Right lobe of liver (tissue), 6 donors: ENCODE results near the gene PADI4. TPM values are rescaled to one million over a fixed set of nuclear protein-coding genes. Genes with fewer than 3 reads are reported as not detected.

ENCODE experiments used
- ATAC-seq, 4 donors: fragments of 200-7000 bp; cut with Tn5 transposase; one replicate each; pipeline ENCODE4 v1.9.1; 2020; ENCODE audit warnings: mild to moderate bottlenecking in 4 of 4, moderate library complexity in 4 of 4
- DNase-seq, 3 donors: peaks; one replicate each; pipeline ENCODE4 v3.0.0-alpha.2; 2020
- H3K27ac ChIP-seq, 3 donors: fragments of 200-600 bp; one replicate each; pipeline ENCODE4 v1.8.0; 2022
- H3K27me3 ChIP-seq, 2 donors: fragments of 200-600 bp; one replicate each; pipeline ENCODE4 v1.8.0; 2022
- H3K36me3 ChIP-seq, 4 donors: fragments of 200-600 bp; sonication (generic) in 1 of 4; one replicate each; pipeline versions ENCODE4 v1.5.1 to v1.8.0; 2017 to 2022; ENCODE audit warnings: control low read depth in 1 of 4
- H3K4me1 ChIP-seq, 4 donors: fragments of 200-600 bp; sonication (generic) in 1 of 4; one replicate each; pipeline versions ENCODE4 v1.5.1 to v1.8.0; 2017 to 2022; ENCODE audit warnings: control low read depth in 1 of 4
- H3K4me3 ChIP-seq, 3 donors: fragments of 200-600 bp; one replicate each; pipeline ENCODE4 v1.8.0; 2022
- H3K9me3 ChIP-seq, 4 donors: fragments of 200-600 bp; sonication (generic) in 1 of 4; one replicate each; pipeline versions ENCODE4 v1.5.1 to v1.8.0; 2017 to 2022; ENCODE audit warnings: control low read depth in 1 of 4
- POLR2A ChIP-seq: fragments of 450-650 bp; IDR thresholded peaks from one replicate; pipeline ENCODE4 v1.6.1; 2017; ENCODE audit warnings: antibody characterized with exemption, mild to moderate bottlenecking
- WGBS: methylation state at CpG from one replicate; pipeline ENCODE4 v1.1.6; 2018; ENCODE audit warnings: low coverage, low lambda C conversion rate; ENCODE audit not compliant: insufficient coverage; ENCODE audit errors: missing lambda C conversion rate; 5-methylcytosine and 5-hydroxymethylcytosine counted together
- intact Hi-C, 2 donors: fragments of 100-400 bp; cut with DNase I; formaldehyde crosslinking; loops; one replicate each; pipeline versions ENCODE4 v1.11.2 to v1.14.1; 2022
- total RNA-seq, 6 experiments: library from RNA; depleted of rRNA in 2 of 6; stranded (reverse); fragments of >200 nt in 2 of 6; fragmentation: NEBNext Ultra II Directional in 3 of 6; extraction: Animal tissue kit (Norgen Biotek cat#: 25700) in 3 of 6; gene quantifications; one replicate each; pipeline versions ENCODE4 v1.1.0 to v1.2.4, GENCODE V29; 2016 to 2023
- TF ChIP-seq, protein P1 (sequence below), 4 donors: fragments of 200-600 bp in 3 of 4; fragments of 450-650 bp in 1 of 4; IDR thresholded peaks; one replicate each; pipeline versions ENCODE4 v1.5.1 to v1.8.0; 2016 to 2022; ENCODE audit warnings: antibody characterized with exemption in 4 of 4, mild to moderate bottlenecking in 2 of 4
- donor health status: DM: no; HTN: yes; CAD: no.
- donor health status: DM: no; HTN: no; CAD: no.
- donor health status: DM: no; HTN: no; CAD: no.
- donor health status: DM: no; HTN: yes; CAD: no.
- donor health status: DM: no; HTN: yes; CAD: no.

Gene PADI4
- total RNA-seq, 6 experiments from 2014 or later, result 0.12 to 4.7 (median 1.4) TPM

DNA sequence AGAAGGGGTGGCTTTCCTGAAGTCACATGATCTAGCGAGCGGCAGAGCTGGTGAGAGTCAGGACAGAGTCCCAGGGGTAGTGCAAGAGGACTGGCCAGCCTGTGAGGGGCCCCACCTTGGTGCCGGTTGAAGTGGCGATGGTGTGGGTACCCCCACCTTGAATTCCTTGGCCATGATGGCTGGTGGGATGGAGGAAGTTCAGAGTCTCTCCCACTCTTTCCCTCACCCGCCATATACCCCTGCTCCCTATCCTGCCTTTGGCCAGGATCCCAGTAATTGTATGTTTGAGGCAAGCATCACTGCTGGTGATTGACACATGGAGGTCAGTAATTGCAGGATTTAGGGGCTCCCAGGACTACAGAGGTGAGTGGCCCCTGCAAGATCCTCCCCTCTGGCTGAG, 47.3 kb upstream of the PADI4 start:
- Histone ChIP-seq H3K4me1 (no peaks in the 10 kb centered on the region), H3K27me3 (no peaks in the 10 kb centered on the region), H3K9me3 (no peaks in the 10 kb centered on the region), H3K4me3 (no peak overlapping the region), H3K36me3 (no peaks in the 10 kb centered on the region), H3K27ac (no peak overlapping the region)
- DNase-seq (no peak), ATAC-seq (no peak)
- TF ChIP-seq POLR2A, result no peak
- TF ChIP-seq, protein P1, sequence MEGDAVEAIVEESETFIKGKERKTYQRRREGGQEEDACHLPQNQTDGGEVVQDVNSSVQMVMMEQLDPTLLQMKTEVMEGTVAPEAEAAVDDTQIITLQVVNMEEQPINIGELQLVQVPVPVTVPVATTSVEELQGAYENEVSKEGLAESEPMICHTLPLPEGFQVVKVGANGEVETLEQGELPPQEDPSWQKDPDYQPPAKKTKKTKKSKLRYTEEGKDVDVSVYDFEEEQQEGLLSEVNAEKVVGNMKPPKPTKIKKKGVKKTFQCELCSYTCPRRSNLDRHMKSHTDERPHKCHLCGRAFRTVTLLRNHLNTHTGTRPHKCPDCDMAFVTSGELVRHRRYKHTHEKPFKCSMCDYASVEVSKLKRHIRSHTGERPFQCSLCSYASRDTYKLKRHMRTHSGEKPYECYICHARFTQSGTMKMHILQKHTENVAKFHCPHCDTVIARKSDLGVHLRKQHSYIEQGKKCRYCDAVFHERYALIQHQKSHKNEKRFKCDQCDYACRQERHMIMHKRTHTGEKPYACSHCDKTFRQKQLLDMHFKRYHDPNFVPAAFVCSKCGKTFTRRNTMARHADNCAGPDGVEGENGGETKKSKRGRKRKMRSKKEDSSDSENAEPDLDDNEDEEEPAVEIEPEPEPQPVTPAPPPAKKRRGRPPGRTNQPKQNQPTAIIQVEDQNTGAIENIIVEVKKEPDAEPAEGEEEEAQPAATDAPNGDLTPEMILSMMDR (IDR thresholded peaks at IDR 0.05), result no peak
- WGBS, result 55% methylated on average over 2 of the region's 5 CpGs
- intact Hi-C loops, result no loop called here

DNA sequence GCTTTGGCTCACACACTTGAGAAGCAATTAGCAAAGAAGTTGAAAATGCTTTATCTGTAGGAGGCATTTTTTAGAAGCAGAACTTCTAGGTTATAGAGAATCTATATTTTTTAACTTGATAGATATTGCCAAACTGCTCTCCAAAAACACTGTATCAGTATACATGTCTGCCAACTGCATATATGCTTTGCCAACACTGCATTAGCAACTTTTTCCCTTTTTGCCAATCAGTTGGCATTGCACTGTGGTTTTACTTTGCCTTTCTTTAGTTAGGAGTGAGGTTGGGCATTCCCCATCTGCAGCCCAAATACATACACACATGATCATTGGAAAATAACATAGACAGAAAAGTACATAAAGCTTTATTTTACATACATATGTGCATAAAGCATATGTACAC, 44.1 kb upstream of the PADI4 start:
- no peak for ATAC-seq
- intact Hi-C loops, result no loop called here
- H3K4me1 ChIP-seq, result no peaks in the 10 kb centered on the region
- H3K27ac ChIP-seq, result no peak overlapping the region
- H3K9me3 ChIP-seq, result no peaks in the 10 kb centered on the region
- no peak overlapping the region for H3K4me3 ChIP-seq
- no peak for TF ChIP-seq POLR2A
- TF ChIP-seq, protein P1 (IDR thresholded peaks at IDR 0.05), result no peak
- H3K27me3 ChIP-seq, result no peaks in the 10 kb centered on the region
- no peak for DNase-seq
- H3K36me3 ChIP-seq, result no peaks in the 10 kb centered on the region

DNA sequence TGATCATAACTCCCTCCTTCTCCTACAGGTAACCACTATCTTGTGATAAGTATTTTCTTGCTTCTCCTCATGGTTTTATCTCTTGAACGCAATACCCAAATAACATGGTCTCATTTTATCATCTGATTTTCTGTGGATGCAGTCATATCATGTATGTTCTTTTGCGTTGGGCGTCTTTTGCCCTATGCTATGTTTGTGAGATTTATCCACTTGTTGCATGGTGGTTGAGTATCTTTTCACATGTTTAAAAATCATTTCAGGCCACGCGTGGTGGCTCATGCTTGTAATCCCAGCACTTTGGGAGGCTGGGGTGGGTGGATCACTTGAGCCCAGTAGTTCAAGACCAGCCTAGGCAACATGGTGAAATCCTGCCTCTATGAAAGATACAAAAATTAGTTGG, 43.5 kb upstream of the PADI4 start:
- DNase-seq, result no peak
- H3K9me3 ChIP-seq, result no peaks in the 10 kb centered on the region
- no peak for TF ChIP-seq POLR2A
- TF ChIP-seq, protein P1 (IDR thresholded peaks at IDR 0.05), result no peak
- ATAC-seq, result no peak
- no peaks in the 10 kb centered on the region for H3K4me1 ChIP-seq
- no peaks in the 10 kb centered on the region for H3K27me3 ChIP-seq
- H3K27ac ChIP-seq, result no peak overlapping the region
- WGBS, result 85% methylated on average over 5 of the region's 5 CpGs
- intact Hi-C loops, result no loop called here
- no peak overlapping the region for H3K4me3 ChIP-seq
- no peaks in the 10 kb centered on the region for H3K36me3 ChIP-seq

DNA sequence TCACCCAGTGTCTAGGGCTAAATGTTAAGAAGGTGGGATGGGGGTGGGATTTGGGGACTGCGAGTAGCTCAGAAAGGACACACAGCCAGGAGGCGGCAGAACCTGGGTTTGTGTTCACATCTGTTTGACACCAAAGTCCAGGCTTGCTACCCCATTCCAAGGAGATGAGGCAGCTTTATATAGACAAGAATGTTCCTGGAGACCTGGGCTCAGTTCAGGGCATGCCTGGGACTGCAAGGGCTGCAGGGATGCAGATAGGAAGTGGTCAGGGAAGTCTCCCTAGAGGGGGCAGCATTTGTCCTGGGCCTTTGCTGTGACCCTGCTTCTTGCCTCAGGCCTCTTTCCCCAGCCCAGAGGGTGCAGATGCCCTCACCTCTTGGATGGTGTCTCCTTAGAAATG, 42.8 kb upstream of the PADI4 start:
- 36% methylated on average over 2 of the region's 2 CpGs for WGBS
- ATAC-seq (no peak), DNase-seq (no peak)
- H3K27ac ChIP-seq, result no peak overlapping the region
- intact Hi-C loops, result no loop called here
- TF ChIP-seq POLR2A, result no peak
- TF ChIP-seq, protein P1 (IDR thresholded peaks at IDR 0.05), result no peak
- no peak overlapping the region for H3K4me3 ChIP-seq
- H3K27me3 ChIP-seq, result no peaks in the 10 kb centered on the region
- H3K36me3 ChIP-seq, result no peaks in the 10 kb centered on the region
- H3K4me1 ChIP-seq, result no peaks in the 10 kb centered on the region
- H3K9me3 ChIP-seq, result no peaks in the 10 kb centered on the region

DNA sequence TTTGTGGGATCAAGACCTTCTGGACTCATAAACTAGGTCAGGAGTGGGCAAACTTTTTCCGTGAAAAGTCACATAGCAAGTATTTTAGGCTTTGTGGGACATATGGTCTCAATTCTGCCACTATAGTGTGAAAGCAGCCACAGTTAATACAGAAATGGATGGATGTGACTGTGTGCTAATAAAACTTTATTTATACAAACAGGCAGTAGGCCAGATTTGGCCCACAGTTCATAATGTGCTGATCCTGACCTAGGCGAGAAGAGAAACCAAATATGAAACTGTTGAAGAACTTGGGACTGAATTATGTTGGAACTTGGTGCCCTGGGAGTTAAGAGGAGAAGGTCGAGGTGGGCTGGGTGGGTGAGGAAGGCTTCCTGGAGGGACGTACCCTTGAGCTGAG, 42.0 kb upstream of the PADI4 start:
- H3K4me3 ChIP-seq, result no peak overlapping the region
- no peaks in the 10 kb centered on the region for H3K36me3 ChIP-seq
- no peak overlapping the region for H3K27ac ChIP-seq
- intact Hi-C loops, result no loop called here
- DNase-seq (peak in 1 of 3 donors; percentile 31), ATAC-seq (no peak)
- no peaks in the 10 kb centered on the region for H3K27me3 ChIP-seq
- WGBS, result 67% methylated on average over 4 of the region's 4 CpGs
- no peak for TF ChIP-seq POLR2A
- TF ChIP-seq, protein P1 (IDR thresholded peaks at IDR 0.05), result no peak
- no peaks in the 10 kb centered on the region for H3K9me3 ChIP-seq
- H3K4me1 ChIP-seq, result no peaks in the 10 kb centered on the region
